Prostate gland (tissue), 2 donors: ENCODE data around the gene FRMD5.
"Not testable (repeated sequence)": the region's sequence is repeated elsewhere in the genome, so short reads cannot be mapped to it uniquely, and the experiment has no call there.

Experiments used
- CTCF ChIP-seq, 4 experiments: fragments of 200-600 bp in 2 of 4; fragments of 450-650 bp in 2 of 4; sonication (generic) in 2 of 4; IDR thresholded peaks; 1 replicate in 3 of 4; 2 replicates in 1 of 4; pipeline ENCODE4 v1.5.1; 2016 to 2019; ENCODE audit warnings: antibody characterized with exemption in 4 of 4, mild to moderate bottlenecking in 2 of 4, moderate library complexity in 2 of 4
- POLR2A ChIP-seq: fragments of 450-650 bp; IDR thresholded peaks from one replicate; pipeline ENCODE4 v1.6.1; 2016; ENCODE audit warnings: antibody characterized with exemption, mild to moderate bottlenecking
- POLR2AphosphoS5 ChIP-seq: sonication (generic); formaldehyde crosslinking; IDR thresholded peaks from one replicate; pipeline ENCODE4 v1.6.1; 2017; ENCODE audit warnings: antibody characterized with exemption

- not testable (repeated sequence) for TF ChIP-seq POLR2AphosphoS5; CTCF (IDR thresholded peaks at IDR 0.05); POLR2A
Measured at GRCh38 chr15:44229301-44229700, 34.2 kb upstream of the FRMD5 start.
